HepG2 (cell line): ENCODE results near the gene RTEL1. TPM values are rescaled to one million over a fixed set of nuclear protein-coding genes. Genes with fewer than 3 reads are reported as not detected.

ENCODE experiments used
- ATF7-NPFF ChIP-seq: sonication (generic); formaldehyde crosslinking; IDR thresholded peaks from 2 replicates; pipeline ENCODE4 v1.8.1; 2023; ENCODE audit warnings: mild to moderate bottlenecking, low read depth, missing genetic modification reagents, moderate library complexity
- CHCHD3 ChIP-seq: sonication (generic); formaldehyde crosslinking; IDR thresholded peaks from 2 replicates; pipeline ENCODE4 v1.8.0; 2022; ENCODE audit warnings: mild to moderate bottlenecking, missing genetic modification reagents, moderate library complexity
- CTCF ChIP-seq: sonication (generic); formaldehyde crosslinking; IDR thresholded peaks from 2 replicates; pipeline ENCODE4 v1.5.0; 2020; ENCODE audit warnings: mild to moderate bottlenecking, missing genetic modification reagents, moderate library complexity
- MZF1 ChIP-seq: sonication (generic); formaldehyde crosslinking; IDR thresholded peaks from 2 replicates; pipeline ENCODE4 v1.8.1; 2023; ENCODE audit warnings: mild to moderate bottlenecking, missing genetic modification reagents, borderline replicate concordance
- POGK ChIP-seq: sonication (generic); formaldehyde crosslinking; conservative IDR thresholded peaks from 2 replicates; pipeline ENCODE4 v1.8.0; 2022; ENCODE audit warnings: mild to moderate bottlenecking, moderate library complexity, missing genetic modification reagents
- STAT6 ChIP-seq: sonication (generic); formaldehyde crosslinking; IDR thresholded peaks from 2 replicates; pipeline ENCODE4 v1.4.0; 2020; ENCODE audit warnings: missing genetic modification reagents, mild to moderate bottlenecking, borderline replicate concordance
- THAP9 ChIP-seq: sonication (generic); formaldehyde crosslinking; IDR thresholded peaks from 2 replicates; pipeline ENCODE4; 2020; ENCODE audit warnings: missing genetic modification reagents, mild to moderate bottlenecking, borderline replicate concordance
- ZMYM3 ChIP-seq: sonication (generic); formaldehyde crosslinking; IDR thresholded peaks from 2 replicates; pipeline ENCODE4 v1.5.1; 2020; ENCODE audit warnings: mild to moderate bottlenecking, missing genetic modification reagents
- ZNF337 ChIP-seq: sonication (generic); formaldehyde crosslinking; IDR thresholded peaks from 2 replicates; pipeline ENCODE4 v1.5.1; 2020; ENCODE audit warnings: missing genetic modification reagents, low read depth, mild to moderate bottlenecking, borderline replicate concordance
- ZNF687 ChIP-seq: sonication (generic); formaldehyde crosslinking; IDR thresholded peaks from 2 replicates; pipeline ENCODE4 v1.5.1; 2020; ENCODE audit warnings: mild to moderate bottlenecking, missing genetic modification reagents, moderate library complexity
- ZNF710 ChIP-seq: sonication (generic); formaldehyde crosslinking; IDR thresholded peaks from 2 replicates; pipeline ENCODE4 v1.5.0; 2020; ENCODE audit warnings: mild to moderate bottlenecking, missing genetic modification reagents, borderline replicate concordance
- ZNF724P ChIP-seq: sonication (generic); formaldehyde crosslinking; IDR thresholded peaks from 2 replicates; pipeline ENCODE4 v1.8.0; 2022; ENCODE audit warnings: missing genetic modification reagents, borderline replicate concordance
- polyA plus RNA-seq, 8 experiments: library from polyadenylated mRNA; depleted of rRNA in 3 of 8; stranded (reverse) in 7 of 8; unstranded in 1 of 8; fragments of >200 nt; fragmentation: Illumina TruSeq in 4 of 8; extraction: Trizol in 4 of 8; gene quantifications; 2 replicates each; pipeline versions ENCODE4 v1.2.1 to v1.2.3, GENCODE V29; 2011 to 2016; ENCODE audit warnings: low read depth in 4 of 8, missing spikeins in 1 of 8, mixed read lengths in 1 of 8; ENCODE audit not compliant: insufficient read depth in 1 of 8
- total RNA-seq, 5 experiments: library from RNA; depleted of rRNA; stranded (reverse); fragments of >200 nt; fragmentation: Illumina TruSeq; extraction: Trizol; gene quantifications; 2 replicates each; pipeline ENCODE4 v1.2.3, GENCODE V29; 2016; ENCODE audit warnings: low read depth in 1 of 5

The RTEL1 gene
- total and polyA plus RNA-seq, 2 of the 13 experiments (the other 11 are each of a cell fraction or from before 2014, with no cell fraction given) = 21.8 to 36.4 TPM

GRCh38 chr20:63741354-63741675 lies 83.2 kb downstream of the RTEL1 start (continued):
- TF ChIP-seq STAT6 (CRISPR knock-in tag) (no peak), THAP9 (0 out of 2 replicates have a peak, but pooled peaks have one; percentile 7), ZMYM3 (CRISPR knock-in tag) (no peak), ATF7-NPFF (peak; percentile 83; the same call in 1 of the 2 replicates), MZF1 (CRISPR knock-in tag) (peak; percentile 37; the same call in 1 of the 2 replicates), CHCHD3 (CRISPR knock-in tag) (0 out of 2 replicates have a peak, but pooled peaks have one; percentile 74), ZNF337 (CRISPR knock-in tag) (no peak), ZNF710 (CRISPR knock-in tag) (no peak), CTCF (peak; percentile 42; the same call in 1 of the 2 replicates), POGK (CRISPR knock-in tag) (0 out of 2 replicates have a peak, but pooled peaks have one; percentile 2), ZNF687 (CRISPR knock-in tag) (peak; percentile 61; the same call in 1 of the 2 replicates), ZNF724P (CRISPR knock-in tag) (0 out of 2 replicates have a peak, but pooled peaks have one; percentile 20)
